ENCODE results near the gene RSAD2. TPM values are rescaled to one million over a fixed set of nuclear protein-coding genes. Genes with fewer than 3 reads are reported as not detected.

RSAD2 gene
- polyA plus RNA-seq, 4 donors = 0.81 to 3.7 (median 1.8) TPM

GRCh38 chr2:6922201-6922656, 44.7 kb downstream of the RSAD2 start:
- Histone ChIP-seq H3K27ac (ENCODE audit: low read depth in 1 of 3, low read length in 2 of 3) (no peak overlapping the region), H3K4me3 (ENCODE audit: low read depth in 1 of 3, low read length in 3 of 3) (no peak overlapping the region), H3K4me1 (ENCODE audit: control insufficient read depth in 3 of 3, insufficient read depth in 2 of 3, low read depth in 1 of 3, low read length in 2 of 3) (peaks cover 0 to 12% (median 0%) of the 10 kb centered on the region in 3 donors), H3K9me3 (ENCODE audit: control insufficient read depth in 2 of 2, insufficient read depth in 1 of 2, low read depth in 1 of 2, low read length in 1 of 2) (no peaks in the 10 kb centered on the region), H3K36me3 (ENCODE audit: control insufficient read depth in 3 of 3, insufficient read depth in 2 of 3, low read depth in 1 of 3, low read length in 3 of 3) (no peaks in the 10 kb centered on the region), H3K27me3 (ENCODE audit: control insufficient read depth in 3 of 3, insufficient read depth in 3 of 3, low read length in 3 of 3) (peaks cover 0 to 3% (median 0%) of the 10 kb centered on the region in 3 donors)
- FAIRE-seq (no peak), DNase-seq (peak in 1 of 2 donors; percentile 27)
- WGBS, 3 donors = 66 to 70% (median 67%) methylated on average over 8 of the region's 8 CpGs

GRCh38 chr2:6923319-6923718, 45.7 kb downstream of the RSAD2 start:
- Histone ChIP-seq H3K4me3 (ENCODE audit: low read depth in 1 of 3, low read length in 3 of 3) (no peak overlapping the region), H3K9me3 (ENCODE audit: control insufficient read depth in 2 of 2, insufficient read depth in 1 of 2, low read depth in 1 of 2, low read length in 1 of 2) (no peaks in the 10 kb centered on the region), H3K36me3 (ENCODE audit: control insufficient read depth in 3 of 3, insufficient read depth in 2 of 3, low read depth in 1 of 3, low read length in 3 of 3) (no peaks in the 10 kb centered on the region), H3K27me3 (ENCODE audit: control insufficient read depth in 3 of 3, insufficient read depth in 3 of 3, low read length in 3 of 3) (no peaks in the 10 kb centered on the region), H3K4me1 (ENCODE audit: control insufficient read depth in 3 of 3, insufficient read depth in 2 of 3, low read depth in 1 of 3, low read length in 2 of 3) (peaks cover 0 to 9% (median 0%) of the 10 kb centered on the region in 3 donors), H3K27ac (ENCODE audit: low read depth in 1 of 3, low read length in 2 of 3) (no peak overlapping the region)
- DNase-seq (no peak), FAIRE-seq (no peak)
- WGBS, 3 donors = 82 to 91% (median 90%) methylated on average over 10 of the region's 10 CpGs

GRCh38 chr2:6924101-6924923, 46.7 kb downstream of the RSAD2 start:
- Histone ChIP-seq H3K27ac (ENCODE audit: low read depth in 1 of 3, low read length in 2 of 3) (no peak overlapping the region), H3K36me3 (ENCODE audit: control insufficient read depth in 3 of 3, insufficient read depth in 2 of 3, low read depth in 1 of 3, low read length in 3 of 3) (no peaks in the 10 kb centered on the region), H3K9me3 (ENCODE audit: control insufficient read depth in 2 of 2, insufficient read depth in 1 of 2, low read depth in 1 of 2, low read length in 1 of 2) (no peaks in the 10 kb centered on the region), H3K4me1 (ENCODE audit: control insufficient read depth in 3 of 3, insufficient read depth in 2 of 3, low read depth in 1 of 3, low read length in 2 of 3) (peaks cover 0 to 9% (median 0%) of the 10 kb centered on the region in 3 donors), H3K4me3 (ENCODE audit: low read depth in 1 of 3, low read length in 3 of 3) (no peak overlapping the region), H3K27me3 (ENCODE audit: control insufficient read depth in 3 of 3, insufficient read depth in 3 of 3, low read length in 3 of 3) (no peaks in the 10 kb centered on the region)
- DNase-seq = no peak
- WGBS, 3 donors = 94 to 98% (median 95%) methylated on average over 19 of the region's 19 CpGs
- no peak for FAIRE-seq

- Histone ChIP-seq H3K4me3 (ENCODE audit: low read depth in 1 of 3, low read length in 3 of 3) (no peak overlapping the region), H3K9me3 (ENCODE audit: control insufficient read depth in 2 of 2, insufficient read depth in 1 of 2, low read depth in 1 of 2, low read length in 1 of 2) (no peaks in the 10 kb centered on the region), H3K27me3 (ENCODE audit: control insufficient read depth in 3 of 3, insufficient read depth in 3 of 3, low read length in 3 of 3) (no peaks in the 10 kb centered on the region), H3K36me3 (ENCODE audit: control insufficient read depth in 3 of 3, insufficient read depth in 2 of 3, low read depth in 1 of 3, low read length in 3 of 3) (no peaks in the 10 kb centered on the region), H3K4me1 (ENCODE audit: control insufficient read depth in 3 of 3, insufficient read depth in 2 of 3, low read depth in 1 of 3, low read length in 2 of 3) (peaks cover 0 to 9% (median 0%) of the 10 kb centered on the region in 3 donors), H3K27ac (ENCODE audit: low read depth in 1 of 3, low read length in 2 of 3) (no peak overlapping the region)
- FAIRE-seq (no peak), DNase-seq (no peak)
- WGBS, 3 donors = 77 to 90% (median 79%) methylated on average over 7 of the region's 7 CpGs
Measured at GRCh38 chr2:6924924-6925409, 47.4 kb downstream of the RSAD2 start.

GRCh38 chr2:6926071-6926732, 48.6 kb downstream of the RSAD2 start:
- WGBS, 3 donors = 86 to 92% (median 90%) methylated on average over 14 of the region's 14 CpGs

GRCh38 chr2:6927186-6927585, 49.6 kb downstream of the RSAD2 start:
- no peaks in the 10 kb centered on the region for H3K36me3 ChIP-seq (ENCODE audit: control insufficient read depth in 3 of 3, insufficient read depth in 2 of 3, low read depth in 1 of 3, low read length in 3 of 3)
- H3K9me3 ChIP-seq (ENCODE audit: control insufficient read depth in 2 of 2, insufficient read depth in 1 of 2, low read depth in 1 of 2, low read length in 1 of 2) = no peaks in the 10 kb centered on the region
- H3K27me3 ChIP-seq (ENCODE audit: control insufficient read depth in 3 of 3, insufficient read depth in 3 of 3, low read length in 3 of 3) = no peaks in the 10 kb centered on the region
- DNase-seq (peak; percentile 50 to 79), FAIRE-seq (no peak)
- 10 to 44% (median 25%) methylated on average over 3 of the region's 3 CpGs for WGBS, 3 donors
- H3K27ac ChIP-seq (ENCODE audit: low read depth in 1 of 3, low read length in 2 of 3) = no peak overlapping the region
- peaks cover 0 to 5% (median 0%) of the 10 kb centered on the region in 3 donors for H3K4me1 ChIP-seq (ENCODE audit: control insufficient read depth in 3 of 3, insufficient read depth in 2 of 3, low read depth in 1 of 3, low read length in 2 of 3)
- H3K4me3 ChIP-seq (ENCODE audit: low read depth in 1 of 3, low read length in 3 of 3) = no peak overlapping the region

More at GRCh38 chr2:6926071-6926732, 48.6 kb downstream of the RSAD2 start:
- FAIRE-seq (no peak), DNase-seq (no peak)
- no peaks in the 10 kb centered on the region for H3K9me3 ChIP-seq (ENCODE audit: control insufficient read depth in 2 of 2, insufficient read depth in 1 of 2, low read depth in 1 of 2, low read length in 1 of 2)
- no peaks in the 10 kb centered on the region for H3K36me3 ChIP-seq (ENCODE audit: control insufficient read depth in 3 of 3, insufficient read depth in 2 of 3, low read depth in 1 of 3, low read length in 3 of 3)
- H3K27ac ChIP-seq (ENCODE audit: low read depth in 1 of 3, low read length in 2 of 3) = no peak overlapping the region
- peaks cover 0 to 9% (median 0%) of the 10 kb centered on the region in 3 donors for H3K4me1 ChIP-seq (ENCODE audit: control insufficient read depth in 3 of 3, insufficient read depth in 2 of 3, low read depth in 1 of 3, low read length in 2 of 3)
- H3K4me3 ChIP-seq (ENCODE audit: low read depth in 1 of 3, low read length in 3 of 3) = no peak overlapping the region
- H3K27me3 ChIP-seq (ENCODE audit: control insufficient read depth in 3 of 3, insufficient read depth in 3 of 3, low read length in 3 of 3) = no peaks in the 10 kb centered on the region

- H3K27ac ChIP-seq (ENCODE audit: low read depth in 1 of 3, low read length in 2 of 3) = no peak overlapping the region
- WGBS, 3 donors = 95 to 98% (median 95%) methylated on average over 3 of the region's 3 CpGs
- FAIRE-seq = no peak
Measured at GRCh38 chr2:6927753-6928152, 50.2 kb downstream of the RSAD2 start.

GRCh38 chr2:6928452-6928851, 50.9 kb downstream of the RSAD2 start:
- peaks cover 0 to 5% (median 0%) of the 10 kb centered on the region in 3 donors for H3K4me1 ChIP-seq (ENCODE audit: control insufficient read depth in 3 of 3, insufficient read depth in 2 of 3, low read depth in 1 of 3, low read length in 2 of 3)
- no peak overlapping the region for H3K27ac ChIP-seq (ENCODE audit: low read depth in 1 of 3, low read length in 2 of 3)
- 84 to 93% (median 92%) methylated on average over 9 of the region's 9 CpGs for WGBS, 3 donors
- no peaks in the 10 kb centered on the region for H3K36me3 ChIP-seq (ENCODE audit: control insufficient read depth in 3 of 3, insufficient read depth in 2 of 3, low read depth in 1 of 3, low read length in 3 of 3)
- H3K9me3 ChIP-seq (ENCODE audit: control insufficient read depth in 2 of 2, insufficient read depth in 1 of 2, low read depth in 1 of 2, low read length in 1 of 2) = no peaks in the 10 kb centered on the region
- FAIRE-seq (no peak), DNase-seq (no peak)
- H3K4me3 ChIP-seq (ENCODE audit: low read depth in 1 of 3, low read length in 3 of 3) = no peak overlapping the region
- H3K27me3 ChIP-seq (ENCODE audit: control insufficient read depth in 3 of 3, insufficient read depth in 3 of 3, low read length in 3 of 3) = no peaks in the 10 kb centered on the region

More at GRCh38 chr2:6927753-6928152, 50.2 kb downstream of the RSAD2 start:
- Histone ChIP-seq H3K27me3 (ENCODE audit: control insufficient read depth in 3 of 3, insufficient read depth in 3 of 3, low read length in 3 of 3) (no peaks in the 10 kb centered on the region), H3K36me3 (ENCODE audit: control insufficient read depth in 3 of 3, insufficient read depth in 2 of 3, low read depth in 1 of 3, low read length in 3 of 3) (no peaks in the 10 kb centered on the region), H3K4me1 (ENCODE audit: control insufficient read depth in 3 of 3, insufficient read depth in 2 of 3, low read depth in 1 of 3, low read length in 2 of 3) (peaks cover 0 to 5% (median 0%) of the 10 kb centered on the region in 3 donors), H3K4me3 (ENCODE audit: low read depth in 1 of 3, low read length in 3 of 3) (no peak overlapping the region), H3K9me3 (ENCODE audit: control insufficient read depth in 2 of 2, insufficient read depth in 1 of 2, low read depth in 1 of 2, low read length in 1 of 2) (no peaks in the 10 kb centered on the region)
- DNase-seq = no peak

Data from small intestine (tissue), 7 donors.